Measurements from ENCODE around the gene KDM1A.

The KDM1A gene

DNA sequence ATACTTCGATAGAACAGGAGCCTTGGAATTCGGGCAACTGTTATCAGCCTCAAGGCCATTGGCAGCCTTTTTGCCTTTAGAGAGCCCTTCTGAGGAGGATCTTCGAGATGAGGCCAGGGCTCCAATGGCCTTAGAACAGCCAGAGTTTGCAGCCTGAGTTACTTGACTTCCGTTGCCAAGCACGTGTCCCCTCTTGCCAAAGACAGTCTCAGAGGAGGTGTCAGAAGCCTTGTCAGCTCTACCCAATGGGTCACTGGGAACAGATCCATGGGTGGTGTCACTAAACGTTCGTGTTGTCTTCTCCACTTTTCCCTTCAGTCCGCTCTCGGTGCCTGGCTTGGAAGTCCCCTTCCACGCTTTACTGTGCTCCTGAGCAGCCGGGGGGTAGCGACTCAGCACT is 73.2 kb downstream of the KDM1A start:
- no peak overlapping the region for H3K27ac ChIP-seq
- H4K20me1 ChIP-seq (ENCODE audit: insufficient read depth), result no peaks in the 10 kb centered on the region
- TF ChIP-seq, protein P1, sequence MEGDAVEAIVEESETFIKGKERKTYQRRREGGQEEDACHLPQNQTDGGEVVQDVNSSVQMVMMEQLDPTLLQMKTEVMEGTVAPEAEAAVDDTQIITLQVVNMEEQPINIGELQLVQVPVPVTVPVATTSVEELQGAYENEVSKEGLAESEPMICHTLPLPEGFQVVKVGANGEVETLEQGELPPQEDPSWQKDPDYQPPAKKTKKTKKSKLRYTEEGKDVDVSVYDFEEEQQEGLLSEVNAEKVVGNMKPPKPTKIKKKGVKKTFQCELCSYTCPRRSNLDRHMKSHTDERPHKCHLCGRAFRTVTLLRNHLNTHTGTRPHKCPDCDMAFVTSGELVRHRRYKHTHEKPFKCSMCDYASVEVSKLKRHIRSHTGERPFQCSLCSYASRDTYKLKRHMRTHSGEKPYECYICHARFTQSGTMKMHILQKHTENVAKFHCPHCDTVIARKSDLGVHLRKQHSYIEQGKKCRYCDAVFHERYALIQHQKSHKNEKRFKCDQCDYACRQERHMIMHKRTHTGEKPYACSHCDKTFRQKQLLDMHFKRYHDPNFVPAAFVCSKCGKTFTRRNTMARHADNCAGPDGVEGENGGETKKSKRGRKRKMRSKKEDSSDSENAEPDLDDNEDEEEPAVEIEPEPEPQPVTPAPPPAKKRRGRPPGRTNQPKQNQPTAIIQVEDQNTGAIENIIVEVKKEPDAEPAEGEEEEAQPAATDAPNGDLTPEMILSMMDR (conservative IDR thresholded peaks at IDR 0.05; ENCODE audit: low read depth, low read length), result no peak
- no peak overlapping the region for H3K4me2 ChIP-seq
- no peaks in the 10 kb centered on the region for H3K27me3 ChIP-seq (ENCODE audit: insufficient read depth, low read depth)
- no peak overlapping the region for H3K9ac ChIP-seq
- no peak overlapping the region for H2AFZ ChIP-seq (ENCODE audit: low read depth)
- no peaks in the 10 kb centered on the region for H3K79me2 ChIP-seq (ENCODE audit: insufficient read depth, low read depth)
- H3K36me3 ChIP-seq (ENCODE audit: insufficient read depth), result no peaks in the 10 kb centered on the region
- H3K4me1 ChIP-seq (ENCODE audit: low read depth, poor library complexity, severe bottlenecking), result no peaks in the 10 kb centered on the region
- no peak overlapping the region for H3K4me3 ChIP-seq (IDR thresholded peaks at IDR 0.05; ENCODE audit: insufficient read depth, low read depth, low read length)

DNA sequence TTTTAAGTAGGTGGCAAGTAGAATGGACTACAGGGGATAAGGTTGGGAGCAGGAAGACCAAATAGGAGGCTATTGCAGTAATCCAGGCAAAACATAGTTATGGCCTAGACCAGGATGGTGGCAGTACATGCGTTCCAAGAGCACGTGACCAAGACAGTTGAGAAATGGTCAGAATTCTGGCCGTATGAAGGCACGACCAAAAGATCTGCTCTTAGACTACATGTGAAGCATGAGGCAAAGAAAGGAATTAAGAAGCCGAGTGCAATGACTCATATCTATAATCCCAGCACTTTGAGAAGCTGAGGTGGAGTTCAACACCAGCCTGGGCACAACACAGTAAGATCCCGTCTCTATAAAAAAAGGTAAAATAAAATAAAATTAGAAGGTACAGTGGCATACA is 78.0 kb downstream of the KDM1A start:
- Histone ChIP-seq H2AFZ (ENCODE audit: low read depth) (no peak overlapping the region), H3K4me2 (no peak overlapping the region), H3K27me3 (ENCODE audit: insufficient read depth, low read depth) (no peaks in the 10 kb centered on the region), H3K79me2 (ENCODE audit: insufficient read depth, low read depth) (no peaks in the 10 kb centered on the region), H4K20me1 (ENCODE audit: insufficient read depth) (no peaks in the 10 kb centered on the region), H3K4me3 (IDR thresholded peaks at IDR 0.05; ENCODE audit: insufficient read depth, low read depth, low read length) (no peak overlapping the region), H3K9ac (no peak overlapping the region), H3K36me3 (ENCODE audit: insufficient read depth) (no peaks in the 10 kb centered on the region), H3K27ac (no peak overlapping the region), H3K4me1 (ENCODE audit: low read depth, poor library complexity, severe bottlenecking) (peaks cover 30% of the 10 kb centered on the region)
- TF ChIP-seq, protein P1 (conservative IDR thresholded peaks at IDR 0.05; ENCODE audit: low read depth, low read length), result no peak

DNA sequence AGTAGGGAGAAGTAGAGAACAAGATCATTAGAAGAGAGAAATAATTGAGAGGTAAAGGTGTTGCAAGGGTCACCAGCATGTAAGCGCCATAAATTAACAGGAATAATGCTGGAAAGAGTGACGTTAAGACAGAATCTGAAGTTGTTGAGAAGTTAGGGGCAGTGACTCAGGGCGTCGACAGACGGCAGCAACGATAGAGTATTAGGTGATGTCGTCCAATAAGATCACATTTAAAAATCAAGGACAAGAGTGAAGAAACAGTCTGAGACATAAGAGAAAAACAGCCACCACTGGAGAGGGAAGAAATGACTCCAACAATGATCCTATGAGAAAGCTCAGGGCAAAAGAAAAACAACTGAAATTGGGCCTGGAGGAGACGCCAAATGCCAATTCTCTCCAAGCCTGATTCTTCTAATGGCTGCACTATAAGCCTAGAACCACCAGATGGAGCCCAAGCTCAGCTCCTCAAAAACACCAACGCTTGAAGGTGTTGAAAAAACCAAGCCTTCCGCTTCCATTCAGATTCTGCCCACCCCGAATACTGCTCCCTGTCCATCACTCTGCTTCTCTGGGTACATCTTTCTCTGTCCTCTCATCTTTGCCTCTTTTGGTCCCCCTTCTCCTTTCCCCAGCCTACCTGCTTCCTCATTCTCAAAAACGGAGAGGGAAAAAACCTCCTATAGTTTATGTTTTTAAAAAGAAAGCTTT is 79.3 kb downstream of the KDM1A start:
- Histone ChIP-seq H3K4me1 (ENCODE audit: low read depth, poor library complexity, severe bottlenecking) (peaks cover 32% of the 10 kb centered on the region), H3K9ac (no peak overlapping the region), H2AFZ (ENCODE audit: low read depth) (no peak overlapping the region), H3K4me2 (peak overlapping the region; percentile 37), H3K79me2 (ENCODE audit: insufficient read depth, low read depth) (no peaks in the 10 kb centered on the region), H3K27ac (no peak overlapping the region), H3K27me3 (ENCODE audit: insufficient read depth, low read depth) (no peaks in the 10 kb centered on the region), H3K4me3 (IDR thresholded peaks at IDR 0.05; ENCODE audit: insufficient read depth, low read depth, low read length) (no peak overlapping the region), H3K36me3 (ENCODE audit: insufficient read depth) (no peaks in the 10 kb centered on the region), H4K20me1 (ENCODE audit: insufficient read depth) (no peaks in the 10 kb centered on the region)
- TF ChIP-seq, protein P1 (conservative IDR thresholded peaks at IDR 0.05; ENCODE audit: low read depth, low read length), result peak; percentile 79

DNA sequence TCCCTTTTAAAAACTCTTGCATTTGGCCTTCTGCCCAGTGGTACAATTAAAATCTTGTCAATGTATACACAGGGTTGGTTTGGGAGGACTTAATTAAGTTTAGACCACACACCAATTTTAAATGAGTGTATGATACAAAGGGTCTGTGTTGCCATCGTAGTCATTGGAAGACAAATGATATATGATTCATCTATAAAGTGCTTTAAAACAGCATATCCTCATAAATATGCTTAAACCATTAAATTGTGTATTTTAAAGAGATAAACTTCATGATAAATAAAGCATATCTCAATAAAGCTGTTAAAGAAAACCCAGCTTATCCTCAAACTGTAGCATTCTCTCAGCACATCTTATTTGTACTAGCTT is 79.9 kb downstream of the KDM1A start:
- no peaks in the 10 kb centered on the region for H4K20me1 ChIP-seq (ENCODE audit: insufficient read depth)
- no peaks in the 10 kb centered on the region for H3K36me3 ChIP-seq (ENCODE audit: insufficient read depth)
- no peak overlapping the region for H3K9ac ChIP-seq
- H3K79me2 ChIP-seq (ENCODE audit: insufficient read depth, low read depth), result no peaks in the 10 kb centered on the region
- no peak overlapping the region for H2AFZ ChIP-seq (ENCODE audit: low read depth)
- peak overlapping the region; percentile 37 for H3K4me2 ChIP-seq
- no peak overlapping the region for H3K4me3 ChIP-seq (IDR thresholded peaks at IDR 0.05; ENCODE audit: insufficient read depth, low read depth, low read length)
- TF ChIP-seq, protein P1 (conservative IDR thresholded peaks at IDR 0.05; ENCODE audit: low read depth, low read length), result no peak
- H3K27me3 ChIP-seq (ENCODE audit: insufficient read depth, low read depth), result no peaks in the 10 kb centered on the region
- H3K27ac ChIP-seq, result no peak overlapping the region
- H3K4me1 ChIP-seq (ENCODE audit: low read depth, poor library complexity, severe bottlenecking), result peaks cover 33% of the 10 kb centered on the region

All from KMS-11 (cell line).